Keratinocyte (primary cell): ENCODE results near the gene NLRP1. TPM values are rescaled to one million over a fixed set of nuclear protein-coding genes. Genes with fewer than 3 reads are reported as not detected.

Source experiments
- DNase-seq: peaks from one replicate; pipeline ENCODE4 v3.0.0-alpha.2; 2011; ENCODE audit warnings: low read depth, missing footprints, low spot score
- FAIRE-seq: peaks from 2 replicates; lab custom pipeline; 2011; peaks lifted over from hg19 to GRCh38; lab: Jason Lieb, UNC
- H2AFZ ChIP-seq: 2 replicates; pipeline ENCODE4 v1.6.0; 2012; ENCODE audit warnings: low read length, control low read depth, inconsistent platforms; ENCODE audit not compliant: control insufficient read depth
- H3K27ac ChIP-seq: 2 replicates; pipeline ENCODE4 v1.5.1; 2011; ENCODE audit warnings: low read length; ENCODE audit not compliant: control insufficient read depth, insufficient read depth
- H3K27me3 ChIP-seq: 3 replicates; pipeline ENCODE4 v1.6.0; 2011; ENCODE audit warnings: low read length; ENCODE audit not compliant: control insufficient read depth, insufficient read depth; ENCODE audit errors: extremely low read depth
- H3K36me3 ChIP-seq, 2 experiments: 2 replicates in 1 of 2; 3 replicates in 1 of 2; pipeline ENCODE4 v1.5.1; 2011; ENCODE audit warnings: low read length in 2 of 2, mild to moderate bottlenecking in 1 of 2; ENCODE audit not compliant: control insufficient read depth in 2 of 2, insufficient read depth in 2 of 2; ENCODE audit errors: extremely low read depth in 1 of 2
- H3K4me1 ChIP-seq: 3 replicates; pipeline ENCODE4 v1.5.1; 2011; ENCODE audit warnings: low read length; ENCODE audit not compliant: control insufficient read depth, insufficient read depth; ENCODE audit errors: extremely low read depth
- H3K4me2 ChIP-seq: 3 replicates; pipeline ENCODE4 v1.6.0; 2011; ENCODE audit warnings: low read depth, low read length; ENCODE audit not compliant: control insufficient read depth, insufficient read depth; ENCODE audit errors: extremely low read depth
- H3K4me3 ChIP-seq, 3 experiments: fragments of 200-600 bp in 1 of 3; sonication (generic) in 1 of 3; 2 replicates in 2 of 3; 3 replicates in 1 of 3; pipeline ENCODE4 v1.5.1; 2011 to 2016; ENCODE audit warnings: low read length in 3 of 3, mild to moderate bottlenecking in 3 of 3, control low read depth in 2 of 3, inconsistent platforms in 1 of 3, low read depth in 1 of 3, mixed read lengths in 1 of 3, mixed run types in 1 of 3, moderate library complexity in 1 of 3; ENCODE audit not compliant: control insufficient read depth in 2 of 3, insufficient read depth in 2 of 3; ENCODE audit errors: extremely low read depth in 1 of 3
- H3K79me2 ChIP-seq: 2 replicates; pipeline ENCODE4 v1.6.0; 2012; ENCODE audit warnings: low read length; ENCODE audit not compliant: control insufficient read depth, insufficient read depth
- H3K9ac ChIP-seq: 3 replicates; pipeline ENCODE4 v1.6.0; 2011; ENCODE audit warnings: low read length; ENCODE audit not compliant: control insufficient read depth, insufficient read depth; ENCODE audit errors: extremely low read depth
- H3K9me1 ChIP-seq: 3 replicates; pipeline ENCODE4 v1.6.0; 2011; ENCODE audit warnings: low read length; ENCODE audit not compliant: control insufficient read depth, insufficient read depth; ENCODE audit errors: extremely low read depth
- H3K9me3 ChIP-seq: 2 replicates; pipeline ENCODE4 v1.5.1; 2012; ENCODE audit warnings: low read depth, low read length; ENCODE audit not compliant: control insufficient read depth
- H4K20me1 ChIP-seq: 3 replicates; pipeline ENCODE4 v1.6.0; 2011; ENCODE audit warnings: low read length; ENCODE audit not compliant: control insufficient read depth, insufficient read depth; ENCODE audit errors: extremely low read depth
- CTCF ChIP-seq, 3 experiments: IDR thresholded peaks in 1 of 3; conservative IDR thresholded peaks in 1 of 3; optimal IDR thresholded peaks in 1 of 3; 2 replicates in 2 of 3; 3 replicates in 1 of 3; pipeline versions ENCODE3 to v1.5.1; 2011; ENCODE audit warnings: low read length in 3 of 3, mild to moderate bottlenecking in 3 of 3, moderate library complexity in 2 of 3, control low read depth in 1 of 3, inconsistent platforms in 1 of 3; ENCODE audit not compliant: insufficient read depth in 2 of 3; ENCODE audit errors: extremely low read depth in 1 of 3
- EZH2 ChIP-seq: IDR thresholded peaks from one replicate; pipeline ENCODE4 v1.6.1; 2012; ENCODE audit warnings: inconsistent platforms, mild to moderate bottlenecking, low read length, moderate library complexity
- dilution Hi-C: fragments of 300-500 bp; cut with MboI; formaldehyde crosslinking; loops from one replicate; pipeline ENCODE4 v1.7.0; 2020; ENCODE audit warnings: low sequenced_read_pairs; ENCODE audit not compliant: extremely low pct_ligation_motif_present
- polyA plus RNA-seq, 5 experiments: library from polyadenylated mRNA; depleted of rRNA in 3 of 5; stranded (reverse) in 3 of 5; stranded (forward) in 1 of 5; unstranded in 1 of 5; fragments of >200 nt; gene quantifications; 1 replicate in 1 of 5; 2 replicates in 3 of 5; 3 replicates in 1 of 5; pipeline versions ENCODE4 v1.2.1 to v1.2.3, GENCODE V29; 2011 to 2012; ENCODE audit warnings: missing spikeins in 2 of 5, low read depth in 1 of 5, low replicate concordance in 1 of 5

Gene NLRP1
- polyA plus RNA-seq, 1 donor (not counting 4 experiments of a cell fraction or from before 2014, with no cell fraction given): 20.1 TPM

GRCh38 chr17:5598457-5598856 lies 14.1 kb upstream of the NLRP1 start:
- Histone ChIP-seq H3K9me1 (no peaks in the 10 kb centered on the region), H3K27ac (no peak overlapping the region), H3K9me3 (no peaks in the 10 kb centered on the region), H3K4me1 (no peaks in the 10 kb centered on the region), H3K4me2 (no peak overlapping the region), H3K4me3 (no peak overlapping the region), H4K20me1 (no peaks in the 10 kb centered on the region), H3K79me2 (no peaks in the 10 kb centered on the region), H3K36me3 (no peaks in the 10 kb centered on the region), H2AFZ (no peak overlapping the region), H3K9ac (no peak overlapping the region), H3K27me3 (peaks cover 45% of the 10 kb centered on the region)
- TF ChIP-seq EZH2 (no peak), CTCF (optimal IDR thresholded peaks at IDR 0.05 in 1 of 3, IDR thresholded peaks at IDR 0.05 in 1 of 3, conservative IDR thresholded peaks at IDR 0.05 in 1 of 3; ENCODE audit: extremely low read depth in 1 of 3, insufficient read depth in 2 of 3, low read length in 3 of 3) (no peak)
- FAIRE-seq (no peak), DNase-seq (no peak)
- dilution Hi-C loops: no loop called here

- no peaks in the 10 kb centered on the region for H3K9me3 ChIP-seq
- TF ChIP-seq EZH2 (no peak), CTCF (optimal IDR thresholded peaks at IDR 0.05 in 1 of 3, IDR thresholded peaks at IDR 0.05 in 1 of 3, conservative IDR thresholded peaks at IDR 0.05 in 1 of 3; ENCODE audit: extremely low read depth in 1 of 3, insufficient read depth in 2 of 3, low read length in 3 of 3) (no peak)
- H3K9me1 ChIP-seq: no peaks in the 10 kb centered on the region
- FAIRE-seq (no peak), DNase-seq (no peak)
- no peak overlapping the region for H3K4me2 ChIP-seq
- no peak overlapping the region for H3K9ac ChIP-seq
- H2AFZ ChIP-seq: no peak overlapping the region
- no peaks in the 10 kb centered on the region for H3K79me2 ChIP-seq
- no peak overlapping the region for H3K27ac ChIP-seq
- H3K36me3 ChIP-seq: no peaks in the 10 kb centered on the region
- no peak overlapping the region for H3K4me3 ChIP-seq
- H4K20me1 ChIP-seq: no peaks in the 10 kb centered on the region
- no peaks in the 10 kb centered on the region for H3K4me1 ChIP-seq
- H3K27me3 ChIP-seq: peaks cover 45% of the 10 kb centered on the region
- dilution Hi-C loops: no loop called here
These were observed 12.1 kb upstream of the NLRP1 start for GRCh38 chr17:5596421-5596820.
